K562 (cell line): ENCODE results near the gene CCDC106. TPM values are rescaled to one million over a fixed set of nuclear protein-coding genes. Genes with fewer than 3 reads are reported as not detected.

Source experiments
- CBX5 ChIP-seq: IDR thresholded peaks from 2 replicates; pipeline ENCODE4 v1.6.1; 2014; ENCODE audit warnings: low read depth, borderline replicate concordance
- GABPA ChIP-seq: fragments of 200-800 bp; sonication (Bioruptor generic); conservative IDR thresholded peaks from 2 replicates; pipeline ENCODE4 v1.6.1; 2016; ENCODE audit warnings: low read depth, missing genetic modification characterization, missing compliant biosample characterization
- GATAD2B ChIP-seq: fragments of 450-650 bp; IDR thresholded peaks from 2 replicates; pipeline ENCODE4 v1.6.1; 2017; ENCODE audit warnings: mild to moderate bottlenecking, borderline replicate concordance
- MEF2A ChIP-seq: IDR thresholded peaks from 2 replicates; pipeline ENCODE4 v1.6.1; 2011; ENCODE audit warnings: low read depth, mild to moderate bottlenecking, low read length, moderate library complexity; ENCODE audit not compliant: control insufficient read depth
- MGA ChIP-seq: fragments of 450-650 bp; IDR thresholded peaks from 2 replicates; pipeline ENCODE4 v1.6.1; 2016; ENCODE audit warnings: mild to moderate bottlenecking, moderate library complexity
- NCOA1 ChIP-seq: fragments of 450-650 bp; IDR thresholded peaks from 2 replicates; pipeline ENCODE4 v1.6.1; 2016; ENCODE audit warnings: low read depth
- NFIC ChIP-seq: fragments of 450-650 bp; IDR thresholded peaks from 2 replicates; pipeline ENCODE4 v1.6.1; 2017; ENCODE audit warnings: mild to moderate bottlenecking, inconsistent platforms
- PPARD ChIP-seq: fragments of 250-450 bp; sonication (Bioruptor Pico); IDR thresholded peaks from 2 replicates; pipeline ENCODE4 v1.8.0; 2022; ENCODE audit warnings: inconsistent platforms, mild to moderate bottlenecking, moderate library complexity
- TEAD4 ChIP-seq, 2 experiments: sonication (generic) in 1 of 2; formaldehyde crosslinking in 1 of 2; IDR thresholded peaks; 2 replicates each; pipeline versions ENCODE4 v1.6.1 to v1.8.0; 2012 to 2022; ENCODE audit warnings: borderline replicate concordance in 1 of 2, inconsistent platforms in 1 of 2, low read length in 1 of 2, mild to moderate bottlenecking in 1 of 2, missing genetic modification reagents in 1 of 2
- ZBTB9 ChIP-seq: fragments of 450-650 bp; formaldehyde crosslinking; IDR thresholded peaks from 2 replicates; pipeline ENCODE4 v1.4.0; 2020; ENCODE audit warnings: mild to moderate bottlenecking, moderate library complexity
- ZNF280B ChIP-seq: fragments of 250-450 bp; sonication (Bioruptor Pico); IDR thresholded peaks from 2 replicates; pipeline ENCODE4 v1.5.1; 2021; ENCODE audit warnings: mild to moderate bottlenecking
- ZSCAN32 ChIP-seq: fragments of 450-650 bp; formaldehyde crosslinking; IDR thresholded peaks from 2 replicates; pipeline ENCODE4 v1.4.0; 2020; ENCODE audit warnings: mild to moderate bottlenecking, moderate library complexity
- polyA plus RNA-seq, 8 experiments: library from polyadenylated mRNA; depleted of rRNA in 4 of 8; stranded (reverse) in 5 of 8; unstranded in 3 of 8; fragments of >200 nt; fragmentation: Nextera tagmentation in 2 of 8; fragmentation: Illumina TruSeq in 1 of 8; extraction: Ambion mirVana in 2 of 8; extraction: Trizol in 1 of 8; gene quantifications; 2 replicates each; pipeline versions ENCODE4 v1.2.1 to v1.2.3, GENCODE V29; 2011 to 2014; ENCODE audit warnings: inconsistent platforms in 1 of 8, missing spikeins in 1 of 8
- total RNA-seq, 7 experiments: library from RNA; depleted of rRNA in 6 of 7; stranded (reverse); fragments of >200 nt in 6 of 7; fragmentation: Illumina TruSeq in 2 of 7; extraction: Trizol in 2 of 7; gene quantifications; 2 replicates each; pipeline versions ENCODE4 v1.2.1 to v1.2.3, GENCODE V29; 2011 to 2021; ENCODE audit warnings: low replicate concordance in 1 of 7

The CCDC106 gene
- total and polyA plus RNA-seq, 9 of the 15 experiments (the other 6 are each of a cell fraction or from before 2014, with no cell fraction given): 0.10 to 27.5 (median 15.0) TPM; not detected in 1

- TF ChIP-seq ZNF280B (CRISPR knock-in tag) (no peak), MEF2A (no peak), TEAD4 (IDR thresholded peaks at IDR 0.05; ENCODE audit: low read length) (0 out of 2 replicates have a peak, but pooled peaks have one; percentile 18), TEAD4 (CRISPR knock-in tag; IDR thresholded peaks at IDR 0.05; ENCODE audit: borderline replicate concordance) (no peak), PPARD (CRISPR knock-in tag) (no peak), GABPA (tag) (peak; percentile 91), ZBTB9 (CRISPR knock-in tag) (no peak), GATAD2B (peak; percentile 44; the same call in 1 of the 2 replicates), MGA (no peak), NFIC (no peak; the same call in 1 of the 2 replicates), ZSCAN32 (CRISPR knock-in tag) (0 out of 2 replicates have a peak, but pooled peaks have one; percentile 49), CBX5 (no peak), NCOA1 (peak; percentile 65; the same call in 1 of the 2 replicates)
Measured at GRCh38 chr19:55640577-55641425, 7.2 kb upstream of the CCDC106 start, which contains the start of gene ZNF580 (continued).
